ELF-1 (cell line): Measurements from ENCODE around the gene PCSK5.

Experiments
- DNase-seq: peaks from one replicate; pipeline ENCODE4 v3.0.0-alpha.2; 2016; ENCODE audit warnings: low read depth, low spot score

PCSK5 gene

GRCh38 chr9:76136986-76137385 lies 246.5 kb downstream of the PCSK5 start:
- peak; percentile 23 for DNase-seq

GRCh38 chr9:76137931-76138330 lies 247.5 kb downstream of the PCSK5 start:
- DNase-seq: no peak

- DNase-seq: no peak
These were observed 247.9 kb downstream of the PCSK5 start for GRCh38 chr9:76138360-76138759.

- DNase-seq: no peak
These were observed 253.4 kb downstream of the PCSK5 start for GRCh38 chr9:76143834-76144233.

GRCh38 chr9:76150013-76150412 lies 259.5 kb downstream of the PCSK5 start:
- DNase-seq: peak; percentile 7

- peak; percentile 15 for DNase-seq
These were observed 260.8 kb downstream of the PCSK5 start for GRCh38 chr9:76151267-76151666.

GRCh38 chr9:76153339-76153738 lies 262.9 kb downstream of the PCSK5 start:
- DNase-seq: no peak

- DNase-seq: no peak
These were observed 263.6 kb downstream of the PCSK5 start for GRCh38 chr9:76153902-76154629.

- no peak for DNase-seq
These were observed 264.9 kb downstream of the PCSK5 start for GRCh38 chr9:76155361-76155760.

GRCh38 chr9:76158713-76159112 lies 268.2 kb downstream of the PCSK5 start:
- no peak for DNase-seq

GRCh38 chr9:76159293-76159926 lies 268.9 kb downstream of the PCSK5 start:
- DNase-seq: no peak

GRCh38 chr9:76161106-76161505 lies 270.6 kb downstream of the PCSK5 start:
- DNase-seq: peak; percentile 48

- DNase-seq: peak; percentile 49
These were observed 271.1 kb downstream of the PCSK5 start for GRCh38 chr9:76161541-76161940.

- no peak for DNase-seq
These were observed 271.7 kb downstream of the PCSK5 start for GRCh38 chr9:76162086-76162730.

GRCh38 chr9:76162751-76163500 lies 272.5 kb downstream of the PCSK5 start:
- peak; percentile 36 for DNase-seq

GRCh38 chr9:76166526-76166925 lies 276.1 kb downstream of the PCSK5 start:
- DNase-seq: no peak

GRCh38 chr9:76176171-76176570 lies 285.7 kb downstream of the PCSK5 start:
- DNase-seq: no peak

GRCh38 chr9:76177931-76178330 lies 287.5 kb downstream of the PCSK5 start:
- no peak for DNase-seq

GRCh38 chr9:76180541-76180940 lies 290.1 kb downstream of the PCSK5 start:
- peak; percentile 67 for DNase-seq

- DNase-seq: peak; percentile 25
These were observed 290.7 kb downstream of the PCSK5 start for GRCh38 chr9:76181020-76181641.

GRCh38 chr9:76181781-76182180 lies 291.3 kb downstream of the PCSK5 start:
- DNase-seq: no peak

GRCh38 chr9:76185432-76185831 lies 295.0 kb downstream of the PCSK5 start:
- no peak for DNase-seq
